Ecto neural progenitor cell (in vitro differentiated cells): ENCODE results near the gene ZMYM3.

ENCODE experiments used
- DNase-seq: peaks from one replicate; pipeline ENCODE4 v3.0.0-alpha.2; 2018; ENCODE audit warnings: low spot score

The ZMYM3 gene

GRCh38 chrX:71214152-71214551 lies 39.8 kb downstream of the ZMYM3 start:
- no peak for DNase-seq

- DNase-seq: no peak
These were observed 41.4 kb downstream of the ZMYM3 start for GRCh38 chrX:71212536-71212935.

DNA sequence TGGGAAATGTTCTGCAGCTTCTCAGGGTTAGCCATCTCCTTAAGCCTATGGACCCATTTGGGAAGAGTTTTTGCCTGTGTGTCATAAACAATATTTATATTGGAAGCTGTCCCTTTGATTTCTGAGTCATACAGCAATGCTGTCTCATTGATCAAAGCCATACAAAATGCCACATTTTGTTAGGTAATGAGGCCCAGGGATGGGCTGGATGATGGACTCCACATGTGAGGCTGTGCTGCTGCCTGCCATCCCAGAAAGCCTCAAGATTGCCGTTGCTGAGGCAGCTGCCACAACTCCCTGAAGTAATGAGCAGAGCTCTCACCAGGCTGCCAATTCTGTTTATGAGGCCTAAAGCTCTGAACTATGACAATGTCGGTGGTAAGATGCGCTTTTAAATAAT lies 43.1 kb downstream of the ZMYM3 start:
- DNase-seq: no peak

DNA sequence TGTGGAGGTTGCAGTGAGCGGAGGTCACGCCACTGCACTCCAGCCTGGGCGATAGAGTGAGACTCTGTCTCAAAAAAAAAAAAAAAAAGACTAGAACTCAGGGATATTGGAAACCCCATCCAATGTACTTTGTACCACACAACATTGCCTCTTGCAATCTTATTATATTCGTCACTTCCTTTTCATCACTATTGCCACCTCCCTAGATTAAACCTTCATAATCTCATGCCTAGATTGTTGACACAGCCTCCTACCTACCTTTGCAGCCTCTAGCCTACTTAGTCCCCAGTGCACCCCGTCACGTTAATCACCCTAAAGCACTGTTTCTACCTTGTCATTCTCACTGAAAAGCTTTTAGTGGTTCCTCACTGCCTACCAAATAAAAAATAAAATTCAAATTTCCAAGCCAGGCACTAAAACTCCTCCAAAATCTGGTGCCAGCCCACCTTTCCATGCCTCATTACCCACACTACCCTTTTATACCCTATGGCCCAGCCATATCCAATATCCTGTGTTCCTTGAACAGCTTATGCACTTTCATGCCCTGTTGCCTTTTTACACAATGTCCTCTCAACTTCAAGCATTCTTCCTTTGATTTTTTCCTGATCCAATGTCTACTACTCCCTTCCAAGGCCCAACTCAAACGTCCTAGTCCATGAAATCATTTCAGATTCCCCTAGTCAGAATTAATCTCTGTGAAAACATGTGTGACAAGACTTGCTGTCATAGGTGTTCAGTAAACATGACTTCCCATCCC lies 54.5 kb downstream of the ZMYM3 start:
- DNase-seq: no peak

GRCh38 chrX:71198066-71198465 lies 55.9 kb downstream of the ZMYM3 start:
- no peak for DNase-seq

DNA sequence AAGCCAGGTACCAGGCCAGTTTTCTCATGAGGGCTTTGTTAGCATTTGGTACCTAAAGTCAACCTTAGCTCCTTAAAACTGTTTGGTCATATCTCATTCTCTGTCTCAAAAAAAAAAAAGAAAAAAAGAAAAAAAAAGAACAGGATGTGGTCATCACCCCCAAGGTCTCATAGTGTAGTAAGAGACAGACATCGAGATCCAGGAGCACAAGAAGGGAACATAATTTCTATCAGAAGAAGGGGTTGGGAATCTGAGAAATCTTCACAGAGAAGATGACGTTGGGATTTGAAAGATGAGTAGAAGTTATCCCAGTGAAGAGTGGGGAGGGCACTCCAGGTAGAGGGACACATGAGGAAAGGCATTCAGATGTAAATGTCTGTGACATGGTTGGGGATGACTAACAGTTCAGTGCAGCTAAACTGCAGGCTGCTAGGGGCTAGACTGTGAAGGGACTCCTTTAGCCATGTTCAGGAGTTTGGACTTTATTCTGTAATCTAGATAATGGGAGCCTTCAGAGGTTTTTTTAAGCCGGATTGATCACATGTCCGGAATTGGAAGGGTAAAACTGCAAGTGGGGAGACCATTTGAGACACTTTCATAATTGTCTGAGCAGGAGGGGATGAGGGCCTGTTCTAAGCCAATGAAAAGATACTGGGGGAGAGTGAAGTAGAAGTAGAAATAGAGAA lies 57.8 kb downstream of the ZMYM3 start:
- no peak for DNase-seq

- no peak for DNase-seq
These were observed 62.7 kb downstream of the ZMYM3 start for GRCh38 chrX:71191248-71191647.
